Psoas muscle (tissue), 8 donors: ENCODE results near the gene LAMA1. TPM values are rescaled to one million over a fixed set of nuclear protein-coding genes. Genes with fewer than 3 reads are reported as not detected.

Source experiments
- ATAC-seq, 4 donors: fragments of 200-7000 bp; cut with Tn5 transposase; one replicate each; pipeline ENCODE4 v1.9.1; 2020; ENCODE audit warnings: moderate library complexity in 3 of 4, mild to moderate bottlenecking in 2 of 4
- DNase-seq, 2 donors: peaks; one replicate each; pipeline ENCODE4 v3.0.0-alpha.2; 2020
- H3K27ac ChIP-seq: fragments of 200-600 bp; one replicate; pipeline ENCODE4 v1.8.0; 2022
- H3K27me3 ChIP-seq, 3 donors: fragments of 200-600 bp in 1 of 3; one replicate each; pipeline versions ENCODE4 v1.6.1 to v1.8.0; 2013 to 2022; ENCODE audit warnings: low read length in 2 of 3, mild to moderate bottlenecking in 2 of 3, moderate library complexity in 1 of 3; ENCODE audit not compliant: insufficient read depth in 3 of 3
- H3K36me3 ChIP-seq, 2 donors: fragments of 200-600 bp in 1 of 2; one replicate each; pipeline versions ENCODE4 v1.6.1 to v1.8.0; 2013 to 2022; ENCODE audit warnings: low read depth in 1 of 2, mild to moderate bottlenecking in 1 of 2, moderate library complexity in 1 of 2; ENCODE audit not compliant: insufficient read depth in 1 of 2
- H3K4me1 ChIP-seq: fragments of 200-600 bp; one replicate; pipeline ENCODE4 v1.8.0; 2022
- H3K4me3 ChIP-seq: fragments of 200-600 bp; one replicate; pipeline ENCODE4 v1.8.0; 2022; ENCODE audit warnings: mild to moderate bottlenecking
- H3K9me3 ChIP-seq: fragments of 200-600 bp; one replicate; pipeline ENCODE4 v1.8.0; 2022
- WGBS, 3 donors: extraction: QIAGEN DNeasy Blood & Tissue Kit; methylation state at CpG; one replicate each; pipeline versions ENCODE4 v1.1.6 to v1.1.7; 2013; 5-methylcytosine and 5-hydroxymethylcytosine counted together
- intact Hi-C, 2 donors: fragments of 100-400 bp; cut with DNase I; formaldehyde crosslinking; loops; one replicate each; pipeline versions ENCODE4 v1.11.0 to v1.14.2; 2022
- polyA plus RNA-seq, 3 donors: library from polyadenylated mRNA; stranded (reverse); fragments of 200-250 nt; gene quantifications; one replicate each; pipeline ENCODE4 v1.2.3, GENCODE V29; 2013
- total RNA-seq, 4 donors: library from RNA; stranded (reverse); fragmentation: NEBNext Ultra II Directional in 2 of 4; extraction: Animal tissue kit (Norgen Biotek cat#: 25700) in 2 of 4; gene quantifications; one replicate each; pipeline versions ENCODE4 v1.2.1 to v1.2.4, GENCODE V29; 2021 to 2023
- TF ChIP-seq, protein P1 (sequence below): fragments of 200-600 bp; IDR thresholded peaks from one replicate; pipeline ENCODE4 v1.8.0; 2022; ENCODE audit warnings: antibody characterized with exemption
- donor health status: healthy with polysubstance abuse.
- donor health status: DM: no; HTN: no; CAD: no; lungs with moderate emphysema.
- donor health status: Bipolar disorder and iron deficiency.
- donor health status: healthy.
- donor health status: DM: yes; HTN: yes; CAD: no.
- donor health status: DM: no; HTN: no; CAD: no.
- donor health status: DM: no; HTN: no; CAD: no.
- donor health status: DM: yes; HTN: yes; CAD: no.

The LAMA1 gene
- total and polyA plus RNA-seq, 7 donors = 0.04 to 2.6 (median 0.11) TPM; not detected in 1

DNA sequence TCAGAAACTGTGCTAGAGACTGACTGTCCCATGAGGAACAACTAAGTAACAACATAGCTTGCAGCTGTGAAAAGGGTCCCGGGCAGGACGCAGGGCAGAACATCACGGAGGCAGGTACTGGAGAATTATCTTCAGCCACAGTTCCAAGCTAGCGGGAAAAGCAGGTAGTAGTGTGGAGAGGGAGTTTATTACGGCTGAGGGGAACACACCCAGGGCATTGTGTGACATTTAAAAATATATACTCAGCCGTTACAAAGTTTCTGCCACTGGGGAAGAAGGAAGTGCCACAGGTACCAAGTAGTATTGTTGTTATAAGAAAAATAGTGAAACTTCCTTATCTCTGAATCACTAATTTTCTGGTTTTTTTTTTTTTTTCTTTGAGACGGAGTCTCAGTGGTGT, 179.6 kb downstream of the LAMA1 start:
- ATAC-seq (no peak), DNase-seq (no peak)
- intact Hi-C loops = no loop called here
- no peak overlapping the region for H3K27ac ChIP-seq
- H3K36me3 ChIP-seq = no peaks in the 10 kb centered on the region
- H3K9me3 ChIP-seq = no peaks in the 10 kb centered on the region
- H3K27me3 ChIP-seq = peaks cover 0 to 5% (median 0%) of the 10 kb centered on the region in 3 donors
- TF ChIP-seq, protein P1, sequence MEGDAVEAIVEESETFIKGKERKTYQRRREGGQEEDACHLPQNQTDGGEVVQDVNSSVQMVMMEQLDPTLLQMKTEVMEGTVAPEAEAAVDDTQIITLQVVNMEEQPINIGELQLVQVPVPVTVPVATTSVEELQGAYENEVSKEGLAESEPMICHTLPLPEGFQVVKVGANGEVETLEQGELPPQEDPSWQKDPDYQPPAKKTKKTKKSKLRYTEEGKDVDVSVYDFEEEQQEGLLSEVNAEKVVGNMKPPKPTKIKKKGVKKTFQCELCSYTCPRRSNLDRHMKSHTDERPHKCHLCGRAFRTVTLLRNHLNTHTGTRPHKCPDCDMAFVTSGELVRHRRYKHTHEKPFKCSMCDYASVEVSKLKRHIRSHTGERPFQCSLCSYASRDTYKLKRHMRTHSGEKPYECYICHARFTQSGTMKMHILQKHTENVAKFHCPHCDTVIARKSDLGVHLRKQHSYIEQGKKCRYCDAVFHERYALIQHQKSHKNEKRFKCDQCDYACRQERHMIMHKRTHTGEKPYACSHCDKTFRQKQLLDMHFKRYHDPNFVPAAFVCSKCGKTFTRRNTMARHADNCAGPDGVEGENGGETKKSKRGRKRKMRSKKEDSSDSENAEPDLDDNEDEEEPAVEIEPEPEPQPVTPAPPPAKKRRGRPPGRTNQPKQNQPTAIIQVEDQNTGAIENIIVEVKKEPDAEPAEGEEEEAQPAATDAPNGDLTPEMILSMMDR = no peak
- 55 to 58% (median 56%) methylated on average over 7 of the region's 7 CpGs for WGBS, 3 donors
- H3K4me3 ChIP-seq = no peak overlapping the region
- no peaks in the 10 kb centered on the region for H3K4me1 ChIP-seq

DNA sequence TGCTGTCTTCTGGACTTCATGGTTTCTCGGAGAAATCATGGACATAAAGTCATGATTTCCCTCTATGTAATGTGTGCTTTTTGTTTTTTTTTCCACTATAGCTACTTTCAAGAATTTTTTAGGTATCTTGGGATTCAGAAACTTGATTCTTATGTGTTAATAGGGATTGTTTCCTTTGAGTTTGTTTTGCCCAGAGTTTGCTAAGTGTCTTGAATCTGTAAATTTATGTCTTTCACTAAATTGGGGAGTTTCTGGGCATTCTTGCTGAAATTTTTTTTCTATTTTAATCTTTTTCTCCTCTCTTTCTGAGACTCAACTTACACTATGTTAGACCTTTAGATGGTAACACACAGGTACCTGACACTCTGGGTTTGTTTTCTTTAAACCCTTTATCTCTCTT, 182.7 kb downstream of the LAMA1 start:
- no peak overlapping the region for H3K27ac ChIP-seq
- TF ChIP-seq, protein P1 = no peak
- H3K36me3 ChIP-seq = no peaks in the 10 kb centered on the region
- no peak overlapping the region for H3K4me3 ChIP-seq
- no peak for ATAC-seq
- no peaks in the 10 kb centered on the region for H3K9me3 ChIP-seq
- 87 to 92% (median 88%) methylated on average over 1 of the region's 1 CpG for WGBS, 3 donors
- no peak for DNase-seq
- H3K4me1 ChIP-seq = no peaks in the 10 kb centered on the region
- intact Hi-C loops = no loop called here
- H3K27me3 ChIP-seq = peaks cover 0 to 4% (median 0%) of the 10 kb centered on the region in 3 donors

DNA sequence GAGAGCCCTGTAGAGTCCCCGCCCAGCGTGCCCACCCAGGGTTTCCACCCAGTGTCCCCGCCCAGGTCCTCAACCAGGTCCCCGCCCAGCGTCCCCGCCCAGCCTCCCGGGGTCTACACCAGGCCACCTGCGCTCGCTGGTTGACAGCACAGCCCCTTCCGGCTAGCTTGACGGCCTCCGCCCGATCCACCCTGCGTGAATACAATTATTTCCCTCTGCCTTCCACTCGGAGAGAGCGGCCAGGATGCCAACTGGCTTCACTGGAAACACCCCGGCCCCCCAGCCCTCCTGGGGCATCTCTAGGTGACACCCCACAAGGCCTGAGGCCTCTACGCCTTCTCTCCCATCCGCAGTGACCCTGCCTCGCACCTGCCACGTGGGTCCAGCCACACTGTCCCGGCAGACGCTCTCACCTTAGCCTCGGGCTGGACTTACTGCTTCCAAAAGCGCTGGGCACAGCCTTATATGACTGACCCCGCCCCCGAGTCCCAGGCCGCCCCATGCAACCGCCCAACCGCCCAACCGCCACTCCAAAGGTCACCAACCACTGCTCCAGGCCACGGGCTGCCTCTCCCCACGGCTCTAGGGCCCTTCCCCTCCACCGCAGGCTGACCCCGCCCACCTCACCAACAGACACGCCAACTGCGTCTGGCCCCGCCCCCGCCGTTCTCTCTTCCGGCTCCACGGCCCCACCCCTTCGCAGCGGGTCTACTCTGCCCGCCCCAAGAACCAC, 188.1 kb downstream of the LAMA1 start:
- H3K4me3 ChIP-seq = no peak overlapping the region
- intact Hi-C loops = no loop called here
- TF ChIP-seq, protein P1 = no peak
- no peak for ATAC-seq
- no peaks in the 10 kb centered on the region for H3K4me1 ChIP-seq
- no peaks in the 10 kb centered on the region for H3K9me3 ChIP-seq
- no peaks in the 10 kb centered on the region for H3K36me3 ChIP-seq
- no peaks in the 10 kb centered on the region for H3K27me3 ChIP-seq
- no peak overlapping the region for H3K27ac ChIP-seq
- WGBS, 3 donors = 90 to 93% (median 92%) methylated on average over 40 to 45 of the region's 45 CpGs
- DNase-seq = no peak

DNA sequence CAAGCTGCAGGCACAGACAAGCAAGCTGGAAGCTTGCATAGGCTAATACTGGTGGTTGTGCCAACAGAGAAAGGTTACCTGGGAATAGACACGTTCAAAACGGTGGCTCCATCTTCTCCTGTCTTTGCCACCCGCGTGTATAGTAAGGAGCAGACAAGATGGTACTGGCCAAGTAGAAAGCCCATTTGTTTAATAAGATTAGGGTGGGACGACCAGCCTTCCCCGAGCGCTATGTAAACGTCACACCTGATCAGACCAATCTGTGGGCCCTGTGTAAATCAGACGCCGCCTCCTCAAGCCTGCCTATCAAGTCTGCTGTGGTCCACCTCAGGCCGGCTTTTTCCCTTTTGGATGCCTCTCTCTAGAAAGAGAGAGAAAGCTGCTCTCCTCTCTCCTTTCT, 189.2 kb downstream of the LAMA1 start:
- 83 to 87% (median 84%) methylated on average over 11 of the region's 11 CpGs for WGBS, 3 donors
- Histone ChIP-seq H3K4me3 (no peak overlapping the region), H3K36me3 (no peaks in the 10 kb centered on the region), H3K27ac (no peak overlapping the region), H3K4me1 (no peaks in the 10 kb centered on the region), H3K27me3 (no peaks in the 10 kb centered on the region), H3K9me3 (no peaks in the 10 kb centered on the region)
- TF ChIP-seq, protein P1 = no peak
- ATAC-seq = no peak
- intact Hi-C loops = no loop called here
- DNase-seq = no peak

DNA sequence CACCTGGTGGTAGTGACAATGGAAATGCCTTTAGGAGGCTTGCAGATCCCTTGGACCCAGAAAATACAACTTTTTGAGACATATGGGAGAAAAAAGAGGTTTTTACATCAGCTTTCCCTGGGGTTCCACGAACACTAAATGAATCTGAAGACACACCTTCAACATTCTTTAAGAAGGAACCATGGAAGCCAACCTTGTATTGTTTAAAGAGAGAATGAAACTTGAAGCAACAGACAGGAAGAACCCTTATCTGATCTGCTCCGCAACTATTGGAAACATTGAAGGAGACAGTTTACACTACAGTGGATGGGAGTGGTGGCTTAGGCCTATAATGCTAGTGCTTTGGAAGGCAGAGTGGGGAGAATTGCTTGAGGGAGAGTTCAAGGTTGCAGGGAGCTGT, 190.4 kb downstream of the LAMA1 start:
- ATAC-seq = no peak
- Histone ChIP-seq H3K4me1 (no peaks in the 10 kb centered on the region), H3K4me3 (no peak overlapping the region), H3K36me3 (no peaks in the 10 kb centered on the region), H3K27me3 (no peaks in the 10 kb centered on the region), H3K27ac (no peak overlapping the region), H3K9me3 (no peaks in the 10 kb centered on the region)
- WGBS, 3 donors = 85 to 89% (median 87%) methylated on average over 2 of the region's 2 CpGs
- TF ChIP-seq, protein P1 = no peak
- intact Hi-C loops = no loop called here
- no peak for DNase-seq
